DOHH2 (cell line): ENCODE measurements around the gene MSS51.

Experiments
- CTCF ChIP-seq: fragments of 200-600 bp; sonication (generic); IDR thresholded peaks from one replicate; pipeline ENCODE4 v1.5.1; 2014; ENCODE audit warnings: antibody characterized with exemption, mild to moderate bottlenecking, low read depth, low read length; ENCODE audit not compliant: poor library complexity, severe bottlenecking
- EZH2phosphoT487 ChIP-seq: fragments of 200-600 bp; sonication (generic); IDR thresholded peaks from 2 replicates; pipeline ENCODE4 v1.6.1; 2017; ENCODE audit warnings: borderline replicate concordance, mild to moderate bottlenecking, antibody characterized with exemption, low read length, moderate library complexity, mixed read lengths

DNA sequence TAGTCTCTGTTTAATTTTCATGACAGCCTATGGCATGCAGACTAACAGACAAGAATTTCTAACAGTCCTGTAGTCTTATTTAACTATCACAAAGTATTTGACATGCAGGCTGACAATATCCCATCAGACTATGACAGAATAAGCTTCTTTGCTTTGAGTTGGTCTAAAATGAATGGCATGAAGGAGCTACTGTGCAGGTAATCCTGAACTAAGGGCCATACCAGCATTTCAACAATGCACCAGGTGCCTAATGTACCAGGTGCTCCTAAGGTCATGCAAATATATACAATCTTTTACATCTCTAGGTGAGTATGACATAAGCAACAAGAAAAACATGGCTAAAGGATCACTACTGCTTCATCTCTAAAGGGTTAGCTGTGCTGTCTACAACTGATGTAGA lies 13.6 kb upstream of the MSS51 start:
- TF ChIP-seq CTCF: no peak
- no peak for TF ChIP-seq EZH2phosphoT487
